K562 (cell line): ENCODE data around the gene GPX1. TPM values are rescaled to one million over a fixed set of nuclear protein-coding genes. Genes with fewer than 3 reads are reported as not detected.

Experiments
- ATAC-seq: fragments of 200-7000 bp; cut with Tn5 transposase; 3 replicates; pipeline ENCODE4 v1.9.1; 2020; ENCODE audit warnings: moderate library complexity
- BruUV-seq: library from RNA; stranded (reverse); fragments of 400-500 nt; replicated peaks from 2 replicates; lab custom pipeline; 2021; lab: Mats Ljungman, UMichigan
- CTCF ChIA-PET: fragments of 300-600 bp; formaldehyde crosslinking; extraction: SDS; loops from one replicate; lab custom pipeline; 2021; ENCODE audit warnings: low intra/inter-chr PET ratio; lab: Yijun Ruan, JAX
- POLR2A ChIA-PET: fragments of 300-600, 350-650 bp; sonication (Branson Sonifier 250); formaldehyde crosslinking; extraction: SDS; loops from one replicate; lab custom pipeline; 2021; ENCODE audit warnings: antibody characterized with exemption, inconsistent platforms; lab: Yijun Ruan, JAX
- DNase-seq, 4 experiments: peaks; one replicate each; pipeline versions ENCODE4 v3.0.0 to v3.0.0-alpha.2; 2011 to 2018; ENCODE audit warnings: low spot score in 3 of 4, mixed read lengths in 3 of 4; ENCODE audit errors: extremely low read depth in 1 of 4
- FAIRE-seq: peaks from 2 replicates; lab custom pipeline; 2011; peaks lifted over from hg19 to GRCh38; lab: Jason Lieb, UNC
- H2AFZ ChIP-seq: 2 replicates; pipeline ENCODE4 v1.6.0; 2011; ENCODE audit warnings: low read depth, low read length, control low read depth, inconsistent platforms
- H3K27ac ChIP-seq: fragments of 200-600 bp; 3 replicates; pipeline ENCODE4 v1.8.0; 2011; ENCODE audit warnings: low read depth, mild to moderate bottlenecking, control low read depth, inconsistent platforms, low read length, moderate library complexity, mixed read lengths; ENCODE audit errors: extremely low read depth
- H3K27me3 ChIP-seq, 2 experiments: fragments of 300-600 bp in 1 of 2; 2 replicates in 1 of 2; 3 replicates in 1 of 2; pipeline versions ENCODE4 v1.6.0 to v1.8.0; 2011; ENCODE audit warnings: inconsistent platforms in 2 of 2, low read length in 2 of 2, mild to moderate bottlenecking in 1 of 2, mixed read lengths in 1 of 2, moderate library complexity in 1 of 2; ENCODE audit not compliant: control insufficient read depth in 2 of 2, insufficient read depth in 2 of 2
- H3K36me3 ChIP-seq: fragments of 300-600 bp; 3 replicates; pipeline ENCODE4 v1.8.0; 2011; ENCODE audit warnings: mild to moderate bottlenecking, low read length, inconsistent platforms; ENCODE audit not compliant: control insufficient read depth, insufficient read depth
- H3K4me1 ChIP-seq, 2 experiments: fragments of 200-600 bp in 1 of 2; replicated peaks in 1 of 2; 2 replicates in 1 of 2; 3 replicates in 1 of 2; pipeline versions ENCODE4 v1.5.1 to v1.8.0; 2011; ENCODE audit warnings: inconsistent platforms in 2 of 2, low read length in 2 of 2, mild to moderate bottlenecking in 1 of 2, mixed read lengths in 1 of 2, moderate library complexity in 1 of 2; ENCODE audit not compliant: control insufficient read depth in 2 of 2, insufficient read depth in 2 of 2
- H3K4me2 ChIP-seq: 2 replicates; pipeline ENCODE4 v1.6.1; 2011; ENCODE audit warnings: low read length, control low read depth, inconsistent platforms, mixed read lengths; ENCODE audit not compliant: insufficient read depth
- H3K4me3 ChIP-seq: fragments of 200-600 bp; sonication (generic), shearing (Covaris generic); 2 replicates; pipeline ENCODE4 v1.5.1; 2016; ENCODE audit warnings: control low read depth, inconsistent platforms
- H3K79me2 ChIP-seq: fragments of 200-600 bp; 3 replicates; pipeline ENCODE4 v1.8.0; 2011; ENCODE audit warnings: low read length, inconsistent platforms; ENCODE audit not compliant: control insufficient read depth, insufficient read depth
- H3K9ac ChIP-seq, 2 experiments: 2 replicates each; pipeline versions ENCODE4 v1.6.0 to v1.6.1; 2011; ENCODE audit warnings: low read depth in 2 of 2, low read length in 2 of 2, control low read depth in 1 of 2, inconsistent platforms in 1 of 2, mild to moderate bottlenecking in 1 of 2, mixed read lengths in 1 of 2; ENCODE audit not compliant: insufficient read depth in 1 of 2
- H3K9me1 ChIP-seq: one replicate; pipeline ENCODE4 v1.6.0; 2011; ENCODE audit warnings: inconsistent platforms, mild to moderate bottlenecking, low read length, moderate library complexity; ENCODE audit not compliant: control insufficient read depth, insufficient read depth
- H3K9me3 ChIP-seq: replicated peaks from 2 replicates; pipeline ENCODE4 v1.5.1; 2011; ENCODE audit warnings: low read depth, low read length, inconsistent platforms; ENCODE audit not compliant: control insufficient read depth, insufficient read depth
- H4K20me1 ChIP-seq: replicated peaks from 2 replicates; pipeline ENCODE4 v1.6.1; 2011; ENCODE audit warnings: low read length, inconsistent platforms, mixed read lengths; ENCODE audit not compliant: control insufficient read depth, insufficient read depth
- IFI16 ChIP-seq: fragments of 250-450 bp; sonication (Bioruptor Pico); IDR thresholded peaks from 2 replicates; pipeline ENCODE4 v2.1.2; 2022; ENCODE audit warnings: mild to moderate bottlenecking, inconsistent platforms
- NFXL1 ChIP-seq: fragments of 450-650 bp; formaldehyde crosslinking; IDR thresholded peaks from 2 replicates; pipeline ENCODE4 v1.4.0; 2021; ENCODE audit warnings: mild to moderate bottlenecking
- POLR2B ChIP-seq: fragments of 450-650 bp; IDR thresholded peaks from 2 replicates; pipeline ENCODE4 v1.6.1; 2018; ENCODE audit warnings: low read depth; ENCODE audit not compliant: partially characterized antibody
- WGBS: fragments of 100-300 bp; shearing (Covaris generic); methylation state at CpG from one replicate; pipeline ENCODE4 v1.1.6; 2016; ENCODE audit warnings: low coverage, mixed read lengths; ENCODE audit not compliant: insufficient coverage; ENCODE audit errors: missing lambda C conversion rate; 5-methylcytosine and 5-hydroxymethylcytosine counted together
- in situ Hi-C: fragments of 300-500 bp; cut with MboI; formaldehyde crosslinking; loops from 4 replicates; pipeline ENCODE4 v1.15.0; 2018; ENCODE audit warnings: inconsistent platforms, mixed read lengths
- intact Hi-C: fragments of 100-400 bp; cut with micrococcal nuclease; formaldehyde crosslinking; loops from 2 replicates; pipeline ENCODE4 v1.14.2; 2022
- polyA plus RNA-seq, 8 experiments: library from polyadenylated mRNA; depleted of rRNA in 4 of 8; stranded (reverse) in 5 of 8; unstranded in 3 of 8; fragments of >200 nt; fragmentation: Nextera tagmentation in 2 of 8; fragmentation: Illumina TruSeq in 1 of 8; extraction: Ambion mirVana in 2 of 8; extraction: Trizol in 1 of 8; gene quantifications; 2 replicates each; pipeline versions ENCODE4 v1.2.1 to v1.2.3, GENCODE V29; 2011 to 2014; ENCODE audit warnings: inconsistent platforms in 1 of 8, missing spikeins in 1 of 8
- total RNA-seq, 7 experiments: library from RNA; depleted of rRNA in 6 of 7; stranded (reverse); fragments of >200 nt in 6 of 7; fragmentation: Illumina TruSeq in 2 of 7; extraction: Trizol in 2 of 7; gene quantifications; 2 replicates each; pipeline versions ENCODE4 v1.2.1 to v1.2.3, GENCODE V29; 2011 to 2021; ENCODE audit warnings: low replicate concordance in 1 of 7
- TF ChIP-seq, protein P1 (sequence below): fragments of 250-450 bp; sonication (Bioruptor Pico); IDR thresholded peaks from 2 replicates; pipeline ENCODE4 v1.5.0; 2020; ENCODE audit warnings: mild to moderate bottlenecking
- TF ChIP-seq, protein P2 (sequence below): fragments of 250-450 bp; sonication (Bioruptor Pico); IDR thresholded peaks from 2 replicates; pipeline ENCODE4 v1.5.1; 2021; ENCODE audit warnings: mild to moderate bottlenecking

Gene GPX1
- total and polyA plus RNA-seq, 9 of the 15 experiments (the other 6 are each of a cell fraction or from before 2014, with no cell fraction given) = 0.08 to 1.3 (median 0.21) TPM; not detected in 5

- in situ Hi-C loops (no loop called here), intact Hi-C loops (no loop called here)
- Histone ChIP-seq H3K9me3 (no peaks in the 10 kb centered on the region), H2AFZ (no peak overlapping the region), H3K79me2 (no peaks in the 10 kb centered on the region), H3K36me3 (peaks cover 48% of the 10 kb centered on the region), H3K4me1 (no peaks in the 10 kb centered on the region; a peak in 1 of 5 replicates), H3K9me1 (no peaks in the 10 kb centered on the region), H4K20me1 (no peaks in the 10 kb centered on the region), H3K4me2 (no peak overlapping the region), H3K27me3 (no peaks in the 10 kb centered on the region), H3K27ac (no peak overlapping the region), H3K4me3 (no peak overlapping the region), H3K9ac (no peak overlapping the region)
- CTCF ChIA-PET = no interaction called here
- ATAC-seq (no peak), DNase-seq (no peak), FAIRE-seq (no peak)
- POLR2A ChIA-PET = interaction anchor here (0.7 kb wide), 1 partner anchor 9 kb away, joined by 3 read pairs; no protein-coding TSS in a partner anchor
- no TSS peak for BruUV-seq
- 100% methylated on average over 1 of the region's 1 CpG for WGBS
- TF ChIP-seq, protein P1, sequence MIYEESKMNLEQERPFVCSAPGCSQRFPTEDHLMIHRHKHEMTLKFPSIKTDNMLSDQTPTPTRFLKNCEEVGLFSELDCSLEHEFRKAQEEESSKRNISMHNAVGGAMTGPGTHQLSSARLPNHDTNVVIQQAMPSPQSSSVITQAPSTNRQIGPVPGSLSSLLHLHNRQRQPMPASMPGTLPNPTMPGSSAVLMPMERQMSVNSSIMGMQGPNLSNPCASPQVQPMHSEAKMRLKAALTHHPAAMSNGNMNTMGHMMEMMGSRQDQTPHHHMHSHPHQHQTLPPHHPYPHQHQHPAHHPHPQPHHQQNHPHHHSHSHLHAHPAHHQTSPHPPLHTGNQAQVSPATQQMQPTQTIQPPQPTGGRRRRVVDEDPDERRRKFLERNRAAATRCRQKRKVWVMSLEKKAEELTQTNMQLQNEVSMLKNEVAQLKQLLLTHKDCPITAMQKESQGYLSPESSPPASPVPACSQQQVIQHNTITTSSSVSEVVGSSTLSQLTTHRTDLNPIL (CRISPR knock-in tag) = no peak
- no peak for TF ChIP-seq POLR2B
- TF ChIP-seq NFXL1 (CRISPR knock-in tag) = no peak
- no peak for TF ChIP-seq IFI16 (CRISPR knock-in tag)
- TF ChIP-seq, protein P2, sequence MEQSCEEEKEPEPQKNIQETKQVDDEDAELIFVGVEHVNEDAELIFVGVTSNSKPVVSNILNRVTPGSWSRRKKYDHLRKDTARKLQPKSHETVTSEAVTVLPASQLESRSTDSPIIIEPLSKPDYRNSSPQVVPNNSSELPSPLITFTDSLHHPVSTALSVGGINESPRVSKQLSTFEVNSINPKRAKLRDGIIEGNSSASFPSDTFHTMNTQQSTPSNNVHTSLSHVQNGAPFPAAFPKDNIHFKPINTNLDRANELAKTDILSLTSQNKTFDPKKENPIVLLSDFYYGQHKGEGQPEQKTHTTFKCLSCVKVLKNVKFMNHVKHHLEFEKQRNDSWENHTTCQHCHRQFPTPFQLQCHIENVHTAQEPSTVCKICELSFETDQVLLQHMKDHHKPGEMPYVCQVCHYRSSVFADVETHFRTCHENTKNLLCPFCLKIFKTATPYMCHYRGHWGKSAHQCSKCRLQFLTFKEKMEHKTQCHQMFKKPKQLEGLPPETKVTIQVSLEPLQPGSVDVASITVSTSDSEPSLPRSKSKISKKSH (CRISPR knock-in tag) = no peak
Measured at GRCh38 chr3:49310677-49311076, 47.5 kb downstream of the GPX1 start.

Other genes starting within 250 kb of the GPX1 start
Only the 7 nearest of the 12 such genes appear.
- 2.6 and 4.2 TPM in 2 replicates for gene C3orf62, start 81.1 kb downstream of the GPX1 start, total RNA-seq (2014; rRNA removed)
- 2.9 and 3.8 TPM in 2 replicates for gene C3orf62, start 81.1 kb downstream of the GPX1 start, total RNA-seq (2014; rRNA removed; fragmentation: Illumina TruSeq; extraction: Trizol)
- gene C3orf62, start 81.1 kb downstream of the GPX1 start, total RNA-seq (2015; rRNA removed; fragmentation: Illumina TruSeq; extraction: Trizol) = 3.4 and 3.5 TPM in 2 replicates
- gene C3orf62, start 81.1 kb downstream of the GPX1 start, total RNA-seq (2021) = 3.0 and 4.2 TPM in 2 replicates
- gene C3orf62, start 81.1 kb downstream of the GPX1 start, polyA plus RNA-seq (2011; rRNA removed) = 3.8 and 4.3 TPM in 2 replicates
- 4.0 and 5.7 TPM in 2 replicates for gene C3orf62, start 81.1 kb downstream of the GPX1 start, polyA plus RNA-seq (2014; fragmentation: Illumina TruSeq; extraction: Trizol)
- 1 to 10 TPM; 1.3 to 1.6 TPM for gene C3orf62, start 81.1 kb downstream of the GPX1 start, polyA plus RNA-seq (2014; fragmentation: Nextera tagmentation; extraction: Ambion mirVana)
- gene C3orf62, start 81.1 kb downstream of the GPX1 start, polyA plus RNA-seq (2014; rRNA removed) = 4.6 and 5.6 TPM in 2 replicates
- gene USP4, start 18.3 kb downstream of the GPX1 start, total RNA-seq (2014; rRNA removed) = 11.8 and 22.1 TPM in 2 replicates
- gene USP4, start 18.3 kb downstream of the GPX1 start, total RNA-seq (2014; rRNA removed; fragmentation: Illumina TruSeq; extraction: Trizol) = 21.3 and 21.7 TPM in 2 replicates
- gene USP4, start 18.3 kb downstream of the GPX1 start, total RNA-seq (2015; rRNA removed; fragmentation: Illumina TruSeq; extraction: Trizol) = 20.8 and 21.1 TPM in 2 replicates
- gene USP4, start 18.3 kb downstream of the GPX1 start, total RNA-seq (2021) = 26.7 and 29.5 TPM in 2 replicates
- 34.2 and 40.4 TPM in 2 replicates for gene USP4, start 18.3 kb downstream of the GPX1 start, polyA plus RNA-seq (2011; rRNA removed)
- gene USP4, start 18.3 kb downstream of the GPX1 start, polyA plus RNA-seq (2014; fragmentation: Illumina TruSeq; extraction: Trizol) = 24.7 and 28.2 TPM in 2 replicates
- gene USP4, start 18.3 kb downstream of the GPX1 start, polyA plus RNA-seq (2014; fragmentation: Nextera tagmentation; extraction: Ambion mirVana) = 10 to 100 TPM; 15.4 to 22.9 TPM
- 20.4 and 26.1 TPM in 2 replicates for gene USP4, start 18.3 kb downstream of the GPX1 start, polyA plus RNA-seq (2014; rRNA removed)
- gene RHOA, start 53.6 kb upstream of the GPX1 start, total RNA-seq (2014; rRNA removed) = 136 and 147 TPM in 2 replicates
- 214 and 232 TPM in 2 replicates for gene RHOA, start 53.6 kb upstream of the GPX1 start, total RNA-seq (2014; rRNA removed; fragmentation: Illumina TruSeq; extraction: Trizol)
- gene RHOA, start 53.6 kb upstream of the GPX1 start, total RNA-seq (2015; rRNA removed; fragmentation: Illumina TruSeq; extraction: Trizol) = 229 and 236 TPM in 2 replicates
- gene RHOA, start 53.6 kb upstream of the GPX1 start, total RNA-seq (2021) = 255 and 267 TPM in 2 replicates
- gene RHOA, start 53.6 kb upstream of the GPX1 start, polyA plus RNA-seq (2011; rRNA removed) = 136 and 148 TPM in 2 replicates
- gene RHOA, start 53.6 kb upstream of the GPX1 start, polyA plus RNA-seq (2014; fragmentation: Illumina TruSeq; extraction: Trizol) = 269 and 334 TPM in 2 replicates
- gene RHOA, start 53.6 kb upstream of the GPX1 start, polyA plus RNA-seq (2014; fragmentation: Nextera tagmentation; extraction: Ambion mirVana) = 100 to 1,000 TPM; 345 to 540 TPM
- gene RHOA, start 53.6 kb upstream of the GPX1 start, polyA plus RNA-seq (2014; rRNA removed) = 147 and 152 TPM in 2 replicates
- gene TCTA, start 54.1 kb upstream of the GPX1 start, total RNA-seq (2014; rRNA removed) = 6.5 and 8.0 TPM in 2 replicates
- gene TCTA, start 54.1 kb upstream of the GPX1 start, total RNA-seq (2014; rRNA removed; fragmentation: Illumina TruSeq; extraction: Trizol) = 6.4 and 6.6 TPM in 2 replicates
- 7.5 and 8.3 TPM in 2 replicates for gene TCTA, start 54.1 kb upstream of the GPX1 start, total RNA-seq (2015; rRNA removed; fragmentation: Illumina TruSeq; extraction: Trizol)
- gene TCTA, start 54.1 kb upstream of the GPX1 start, total RNA-seq (2021) = 7.7 and 8.2 TPM in 2 replicates
- gene TCTA, start 54.1 kb upstream of the GPX1 start, polyA plus RNA-seq (2011; rRNA removed) = 9.3 and 11.7 TPM in 2 replicates
- 14.6 and 15.4 TPM in 2 replicates for gene TCTA, start 54.1 kb upstream of the GPX1 start, polyA plus RNA-seq (2014; fragmentation: Illumina TruSeq; extraction: Trizol)
- 1 to 10 TPM; 4.0 to 4.2 TPM for gene TCTA, start 54.1 kb upstream of the GPX1 start, polyA plus RNA-seq (2014; fragmentation: Nextera tagmentation; extraction: Ambion mirVana)
- 8.8 and 9.5 TPM in 2 replicates for gene TCTA, start 54.1 kb upstream of the GPX1 start, polyA plus RNA-seq (2014; rRNA removed)
- gene AMT, start 64.1 kb upstream of the GPX1 start, total RNA-seq (2014; rRNA removed) = 0.37 and 0.41 TPM in 2 replicates
- gene AMT, start 64.1 kb upstream of the GPX1 start, total RNA-seq (2014; rRNA removed; fragmentation: Illumina TruSeq; extraction: Trizol) = 0.18 and 0.29 TPM in 2 replicates
- 0.14 and 0.41 TPM in 2 replicates for gene AMT, start 64.1 kb upstream of the GPX1 start, total RNA-seq (2015; rRNA removed; fragmentation: Illumina TruSeq; extraction: Trizol)
- gene AMT, start 64.1 kb upstream of the GPX1 start, total RNA-seq (2021) = 0.72 and 1.5 TPM in 2 replicates
- gene AMT, start 64.1 kb upstream of the GPX1 start, polyA plus RNA-seq (2011; rRNA removed) = 1.6 and 4.4 TPM in 2 replicates
- 0.52 and 0.76 TPM in 2 replicates for gene AMT, start 64.1 kb upstream of the GPX1 start, polyA plus RNA-seq (2014; fragmentation: Illumina TruSeq; extraction: Trizol)
- under 1 TPM; 0.25 to 0.66 TPM for gene AMT, start 64.1 kb upstream of the GPX1 start, polyA plus RNA-seq (2014; fragmentation: Nextera tagmentation; extraction: Ambion mirVana)
- 0.98 and 2.1 TPM in 2 replicates for gene AMT, start 64.1 kb upstream of the GPX1 start, polyA plus RNA-seq (2014; rRNA removed)
- 1.9 and 4.7 TPM in 2 replicates for gene NICN1, start 71.0 kb upstream of the GPX1 start, total RNA-seq (2014; rRNA removed)
- gene NICN1, start 71.0 kb upstream of the GPX1 start, total RNA-seq (2014; rRNA removed; fragmentation: Illumina TruSeq; extraction: Trizol) = 2.7 and 3.1 TPM in 2 replicates
- gene NICN1, start 71.0 kb upstream of the GPX1 start, total RNA-seq (2015; rRNA removed; fragmentation: Illumina TruSeq; extraction: Trizol) = 3.7 and 4.2 TPM in 2 replicates
- 7.2 and 8.8 TPM in 2 replicates for gene NICN1, start 71.0 kb upstream of the GPX1 start, total RNA-seq (2021)
- gene NICN1, start 71.0 kb upstream of the GPX1 start, polyA plus RNA-seq (2011; rRNA removed) = 5.9 and 12.4 TPM in 2 replicates
- 5.7 and 7.4 TPM in 2 replicates for gene NICN1, start 71.0 kb upstream of the GPX1 start, polyA plus RNA-seq (2014; fragmentation: Illumina TruSeq; extraction: Trizol)
- 1 to 10 TPM; 6.0 to 7.0 TPM for gene NICN1, start 71.0 kb upstream of the GPX1 start, polyA plus RNA-seq (2014; fragmentation: Nextera tagmentation; extraction: Ambion mirVana)
- gene NICN1, start 71.0 kb upstream of the GPX1 start, polyA plus RNA-seq (2014; rRNA removed) = 4.1 and 6.4 TPM in 2 replicates
- 11.7 and 12.1 TPM in 2 replicates for gene DAG1, start 111.9 kb upstream of the GPX1 start, total RNA-seq (2014; rRNA removed)
- 5.3 and 6.1 TPM in 2 replicates for gene DAG1, start 111.9 kb upstream of the GPX1 start, total RNA-seq (2014; rRNA removed; fragmentation: Illumina TruSeq; extraction: Trizol)
- 8.2 and 9.2 TPM in 2 replicates for gene DAG1, start 111.9 kb upstream of the GPX1 start, total RNA-seq (2015; rRNA removed; fragmentation: Illumina TruSeq; extraction: Trizol)
- 19.3 and 19.6 TPM in 2 replicates for gene DAG1, start 111.9 kb upstream of the GPX1 start, total RNA-seq (2021)
- gene DAG1, start 111.9 kb upstream of the GPX1 start, polyA plus RNA-seq (2011; rRNA removed) = 6.7 and 8.5 TPM in 2 replicates
- 12.5 and 13.7 TPM in 2 replicates for gene DAG1, start 111.9 kb upstream of the GPX1 start, polyA plus RNA-seq (2014; fragmentation: Illumina TruSeq; extraction: Trizol)
- gene DAG1, start 111.9 kb upstream of the GPX1 start, polyA plus RNA-seq (2014; fragmentation: Nextera tagmentation; extraction: Ambion mirVana) = under 1 TPM; 0.29 to 0.39 TPM
- gene DAG1, start 111.9 kb upstream of the GPX1 start, polyA plus RNA-seq (2014; rRNA removed) = 8.4 and 9.5 TPM in 2 replicates